ENCODE measurements around the gene WWTR1.

Gene WWTR1

DNA sequence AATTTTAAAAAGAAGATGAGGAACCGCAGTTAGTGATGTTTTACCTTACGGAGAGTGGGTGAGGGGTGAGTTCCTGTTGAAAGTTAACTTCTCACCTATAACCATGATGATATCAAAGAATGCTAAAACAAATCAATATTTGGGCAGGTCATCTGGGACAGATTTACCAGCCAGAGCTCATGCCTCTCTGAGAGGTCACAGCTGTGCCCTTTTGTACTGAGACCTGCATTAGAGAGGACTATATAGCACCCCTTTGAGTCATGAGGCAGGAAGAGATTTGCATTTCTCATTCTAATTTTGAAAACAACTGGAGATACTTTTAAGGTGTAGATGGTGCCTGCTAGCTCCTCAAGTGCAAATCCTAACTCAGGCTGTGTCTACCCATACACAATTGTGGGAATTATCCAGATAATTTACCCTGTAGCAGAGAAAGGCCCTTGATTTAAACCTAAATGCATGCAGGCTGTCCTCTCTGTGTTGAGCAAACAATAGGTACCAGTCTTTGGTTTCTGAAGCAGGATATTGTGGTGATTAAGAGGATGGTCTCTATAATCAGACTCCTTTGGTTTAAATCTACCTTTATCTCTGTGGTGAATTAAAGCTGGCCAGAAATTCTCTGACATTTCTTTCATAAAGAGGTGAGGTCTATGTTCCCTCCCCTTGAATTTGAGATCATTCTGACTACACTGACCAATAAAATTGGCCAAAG lies 189.2 kb downstream of the WWTR1 start:
- no peak for DNase-seq

Data from right kidney (tissue), 1 donor.